T-helper 2 cell treated with Interferon-gamma antibody and Interleukin-4, amounts not matched to agents 5 μg/mL and 100 μg/mL, for 36 hours (primary cell): ENCODE measurements around the gene GPC6.
"Not testable (repeated sequence)": the region's sequence is repeated elsewhere in the genome, so short reads cannot be mapped to it uniquely, and the experiment has no call there.

ENCODE experiments used
- DNase-seq: peaks from one replicate; pipeline ENCODE4 v3.0.0; 2021; ENCODE audit warnings: low spot score
- H3K27ac Mint-ChIP-seq: one replicate; pipeline ENCODE4 v1.8.0; 2021; ENCODE audit warnings: mild to moderate bottlenecking, mixed read lengths
- H3K27me3 Mint-ChIP-seq: one replicate; pipeline ENCODE4 v1.8.0; 2021; ENCODE audit warnings: low read depth, mixed read lengths
- H3K36me3 Mint-ChIP-seq: one replicate; pipeline ENCODE4 v1.8.0; 2021; ENCODE audit warnings: low read depth, mixed read lengths
- H3K4me1 Mint-ChIP-seq: one replicate; pipeline ENCODE4 v1.8.0; 2021; ENCODE audit warnings: low read depth, mixed read lengths
- H3K4me3 Mint-ChIP-seq: one replicate; pipeline ENCODE4 v1.8.0; 2022; ENCODE audit warnings: mild to moderate bottlenecking, moderate library complexity, mixed read lengths
- H3K9me3 Mint-ChIP-seq: one replicate; pipeline ENCODE4 v1.8.0; 2021; ENCODE audit warnings: mixed read lengths

Gene GPC6

DNA sequence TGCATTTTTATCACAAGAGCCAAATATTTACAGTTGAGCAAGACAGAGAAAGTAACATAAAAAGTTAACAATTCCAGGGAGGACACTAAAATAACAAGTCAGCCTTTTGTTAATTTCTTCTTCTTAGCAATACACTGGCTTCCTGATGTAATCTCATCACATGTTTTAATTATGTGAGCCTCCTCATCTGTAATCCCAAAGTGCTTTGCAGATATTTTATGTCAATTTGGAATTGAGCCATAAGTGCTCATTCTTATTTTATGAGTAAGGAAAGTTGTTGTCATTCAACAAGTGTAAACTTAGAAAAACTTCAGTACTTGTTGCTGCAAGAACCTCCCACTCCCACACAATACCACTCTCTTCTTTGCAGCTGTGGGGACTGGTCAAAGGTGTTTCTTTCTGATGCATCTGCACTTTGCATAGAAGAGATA is 223.6 kb downstream of the GPC6 start:
- H3K27ac Mint-ChIP-seq, result no peak overlapping the region
- no peak for DNase-seq
- H3K4me1 Mint-ChIP-seq, result no peaks in the 10 kb centered on the region
- no peaks in the 10 kb centered on the region for H3K9me3 Mint-ChIP-seq
- no peaks in the 10 kb centered on the region for H3K27me3 Mint-ChIP-seq
- H3K4me3 Mint-ChIP-seq, result no peak overlapping the region
- no peaks in the 10 kb centered on the region for H3K36me3 Mint-ChIP-seq

DNA sequence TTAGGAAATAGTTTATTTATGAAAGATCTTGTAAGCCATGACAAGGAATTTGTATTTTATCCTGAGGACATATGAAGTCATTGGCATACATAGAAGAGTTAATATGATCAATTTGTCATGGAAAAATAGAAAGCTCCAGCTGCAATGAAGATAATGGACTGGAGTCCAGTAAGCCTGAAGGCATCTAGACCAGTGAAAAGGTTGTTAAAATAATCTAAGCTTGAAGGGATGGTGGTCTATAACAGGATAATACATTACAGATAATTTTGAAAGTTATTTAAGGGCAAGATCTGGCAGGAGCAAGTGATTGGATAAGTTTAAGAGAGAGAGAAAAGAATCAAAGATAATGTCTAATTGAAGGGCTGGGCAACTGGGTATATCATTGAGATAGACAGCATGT is 224.2 kb downstream of the GPC6 start:
- Mint-ChIP-seq H3K4me3 (no peak overlapping the region), H3K9me3 (no peaks in the 10 kb centered on the region), H3K36me3 (no peaks in the 10 kb centered on the region), H3K4me1 (no peaks in the 10 kb centered on the region), H3K27ac (no peak overlapping the region), H3K27me3 (no peaks in the 10 kb centered on the region)
- no peak for DNase-seq

DNA sequence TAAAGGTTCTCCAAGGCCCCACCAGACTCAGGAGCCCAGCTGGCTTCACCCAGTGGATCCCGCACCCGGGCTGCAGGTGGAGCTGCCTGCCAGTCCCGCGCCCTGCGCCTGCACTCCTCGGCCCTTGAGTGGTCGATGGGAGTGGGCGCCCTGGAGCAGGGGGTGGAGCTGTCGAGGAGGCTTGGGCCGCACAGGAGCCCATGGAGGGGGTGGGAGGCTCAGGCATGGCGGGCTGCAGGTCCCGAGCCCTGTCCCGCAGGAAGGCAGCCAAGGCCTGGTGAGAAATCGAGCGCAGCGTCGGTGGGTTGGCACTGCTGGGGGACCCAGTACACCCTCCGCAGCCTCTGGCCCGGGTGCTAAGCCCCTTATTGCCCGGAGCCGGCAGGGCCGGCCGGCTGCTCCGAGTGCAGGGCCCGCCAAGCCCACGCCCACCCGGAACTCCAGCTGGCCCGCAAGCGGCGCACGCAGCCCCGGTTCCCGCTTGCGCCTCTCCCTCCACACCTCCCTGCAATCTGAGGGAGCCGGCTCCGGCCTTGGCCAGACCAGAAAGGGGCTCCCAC is 228.1 kb downstream of the GPC6 start:
- H3K36me3 Mint-ChIP-seq, result not testable (repeated sequence)

DNA sequence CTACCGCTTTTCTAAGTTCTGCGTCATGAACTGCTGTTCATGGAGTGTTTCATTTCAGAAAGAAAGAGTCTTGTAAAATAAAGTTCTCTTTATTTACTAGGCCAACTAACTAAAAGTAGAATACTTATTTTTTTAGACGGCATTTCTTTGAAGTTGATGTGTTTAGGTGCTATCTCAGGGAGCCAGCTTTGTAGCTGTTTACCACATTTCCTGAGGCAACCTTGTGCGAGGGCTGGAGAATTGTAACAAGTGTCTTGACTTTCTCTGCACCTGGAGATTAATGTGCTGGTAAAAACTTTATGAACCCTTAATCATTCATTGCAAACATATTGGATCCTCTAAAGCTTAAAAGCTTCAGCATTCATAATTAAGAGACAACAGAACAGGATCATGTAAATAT is 229.3 kb downstream of the GPC6 start:
- Mint-ChIP-seq H3K27me3 (no peaks in the 10 kb centered on the region), H3K4me1 (no peaks in the 10 kb centered on the region), H3K4me3 (no peak overlapping the region), H3K9me3 (peaks cover 4% of the 10 kb centered on the region), H3K27ac (no peak overlapping the region), H3K36me3 (no peaks in the 10 kb centered on the region)
- no peak for DNase-seq

More for the DNA sequence above, 228.1 kb downstream of the GPC6 start:
- H3K4me1 Mint-ChIP-seq, DNase-seq, H3K27me3 Mint-ChIP-seq, H3K27ac Mint-ChIP-seq, H3K9me3 Mint-ChIP-seq, H3K4me3 Mint-ChIP-seq: not testable (repeated sequence)

- Mint-ChIP-seq H3K36me3 (no peaks in the 10 kb centered on the region), H3K4me1 (no peaks in the 10 kb centered on the region), H3K4me3 (no peak overlapping the region), H3K27ac (no peak overlapping the region), H3K9me3 (peaks cover 14% of the 10 kb centered on the region), H3K27me3 (no peaks in the 10 kb centered on the region)
- DNase-seq, result no peak
Measured at GRCh38 chr13:93460005-93460404, 233.4 kb downstream of the GPC6 start.

DNA sequence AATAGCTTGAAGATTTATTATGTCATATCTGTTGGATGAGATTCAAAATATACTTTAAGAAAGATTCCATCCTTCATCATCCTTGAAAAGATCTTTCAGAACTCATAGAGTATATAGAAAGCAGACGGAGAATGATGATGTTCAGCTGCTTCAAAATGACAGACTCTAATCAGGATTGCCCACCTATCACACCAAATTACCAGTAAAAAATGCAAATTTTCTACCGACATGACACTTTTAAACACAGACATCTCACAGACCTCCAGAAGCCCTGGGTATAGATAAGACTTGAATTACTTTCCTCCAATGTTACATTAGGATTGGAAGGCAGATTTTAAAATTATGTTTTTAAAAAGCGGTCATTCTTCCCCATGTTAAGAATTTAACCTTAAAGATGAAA is 235.5 kb downstream of the GPC6 start:
- Mint-ChIP-seq H3K9me3 (peaks cover 12% of the 10 kb centered on the region), H3K36me3 (no peaks in the 10 kb centered on the region), H3K27ac (no peak overlapping the region), H3K4me1 (no peaks in the 10 kb centered on the region), H3K27me3 (no peaks in the 10 kb centered on the region), H3K4me3 (no peak overlapping the region)
- no peak for DNase-seq

GRCh38 chr13:93466502-93467036 is 240.0 kb downstream of the GPC6 start:
- H3K27me3 Mint-ChIP-seq, result no peaks in the 10 kb centered on the region
- H3K27ac Mint-ChIP-seq, result no peak overlapping the region
- H3K4me1 Mint-ChIP-seq, result no peaks in the 10 kb centered on the region
- H3K4me3 Mint-ChIP-seq, result no peak overlapping the region
- no peak for DNase-seq
- no peaks in the 10 kb centered on the region for H3K36me3 Mint-ChIP-seq
- H3K9me3 Mint-ChIP-seq, result peaks cover 19% of the 10 kb centered on the region

- H3K9me3 Mint-ChIP-seq, result peaks cover 20% of the 10 kb centered on the region
- no peaks in the 10 kb centered on the region for H3K36me3 Mint-ChIP-seq
- DNase-seq, result no peak
- no peak overlapping the region for H3K4me3 Mint-ChIP-seq
- no peak overlapping the region for H3K27ac Mint-ChIP-seq
- H3K4me1 Mint-ChIP-seq, result no peaks in the 10 kb centered on the region
- H3K27me3 Mint-ChIP-seq, result no peaks in the 10 kb centered on the region
Measured at GRCh38 chr13:93467175-93467574, 240.6 kb downstream of the GPC6 start.

- H3K4me3 Mint-ChIP-seq, result no peak overlapping the region
- H3K4me1 Mint-ChIP-seq, result no peaks in the 10 kb centered on the region
- no peak overlapping the region for H3K27ac Mint-ChIP-seq
- no peaks in the 10 kb centered on the region for H3K36me3 Mint-ChIP-seq
- peaks cover 20% of the 10 kb centered on the region for H3K9me3 Mint-ChIP-seq
- DNase-seq, result no peak
- H3K27me3 Mint-ChIP-seq, result no peaks in the 10 kb centered on the region
Measured at GRCh38 chr13:93468433-93468832, 241.8 kb downstream of the GPC6 start.

DNA sequence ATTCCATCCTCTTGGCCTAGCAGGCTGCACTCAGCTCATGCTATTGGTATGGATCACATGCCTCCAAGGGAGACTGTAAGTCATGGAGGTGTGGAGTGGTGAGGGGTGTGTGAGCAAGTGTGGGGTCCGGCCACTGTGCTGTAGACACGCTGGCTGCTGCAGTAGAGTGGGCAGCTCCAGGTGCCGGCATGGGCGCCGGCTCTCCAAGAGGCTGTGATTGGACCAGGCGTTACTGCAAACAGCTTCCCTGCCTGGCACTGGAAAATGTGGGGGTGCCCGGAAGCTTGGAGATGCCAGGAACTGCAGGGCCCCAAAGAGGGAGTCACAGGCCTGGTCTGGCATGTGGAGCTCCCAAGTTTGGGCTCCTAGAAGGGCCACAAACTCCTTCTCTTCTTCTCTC is 245.7 kb downstream of the GPC6 start:
- no peaks in the 10 kb centered on the region for H3K27me3 Mint-ChIP-seq
- peaks cover 13% of the 10 kb centered on the region for H3K9me3 Mint-ChIP-seq
- H3K27ac Mint-ChIP-seq, result no peak overlapping the region
- no peak overlapping the region for H3K4me3 Mint-ChIP-seq
- H3K4me1 Mint-ChIP-seq, result no peaks in the 10 kb centered on the region
- DNase-seq, result no peak
- H3K36me3 Mint-ChIP-seq, result no peaks in the 10 kb centered on the region

GRCh38 chr13:93472814-93473296 is 246.2 kb downstream of the GPC6 start:
- DNase-seq, result no peak
- Mint-ChIP-seq H3K4me3 (no peak overlapping the region), H3K4me1 (no peaks in the 10 kb centered on the region), H3K27me3 (no peaks in the 10 kb centered on the region), H3K9me3 (peaks cover 13% of the 10 kb centered on the region), H3K36me3 (no peaks in the 10 kb centered on the region), H3K27ac (no peak overlapping the region)

DNA sequence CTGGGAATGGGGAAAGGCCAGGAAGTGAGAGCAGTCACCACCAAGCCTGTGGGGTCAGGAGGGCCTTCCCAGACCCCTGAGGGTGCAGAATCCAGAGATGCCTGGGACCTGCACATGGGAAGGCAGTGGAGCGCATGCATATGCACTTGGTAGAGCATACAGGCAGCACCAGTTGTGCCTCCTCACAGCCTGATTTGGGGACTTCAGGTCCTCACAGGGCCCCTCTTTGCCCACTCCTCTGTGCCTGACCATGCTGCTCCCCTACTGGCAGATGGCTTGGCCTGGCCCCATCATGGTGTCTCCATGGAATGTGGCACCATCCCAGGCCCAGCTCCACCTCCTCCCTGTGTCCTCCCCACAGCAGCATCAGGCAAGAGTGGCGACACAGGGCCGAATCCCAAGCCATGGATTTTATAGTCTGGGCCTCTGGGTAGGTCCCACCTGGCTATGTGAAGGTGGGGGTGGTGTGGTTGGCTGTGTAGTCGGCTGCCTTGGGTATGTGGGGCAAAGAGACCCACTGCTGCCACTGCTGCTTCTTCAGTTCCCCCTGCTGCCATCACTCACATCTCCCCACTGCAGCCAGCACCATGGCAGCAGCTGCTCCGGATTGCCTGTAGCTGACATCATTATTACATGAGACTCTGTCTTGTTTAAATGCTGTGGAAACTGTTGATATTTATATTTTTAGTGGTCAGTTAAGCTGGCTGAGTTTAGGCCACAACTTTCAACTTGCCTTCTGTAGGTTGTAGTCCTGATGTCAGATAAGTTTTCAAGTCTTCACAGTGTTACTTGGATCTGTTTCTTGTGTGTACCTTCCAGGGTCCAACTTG is 247.0 kb downstream of the GPC6 start:
- Mint-ChIP-seq H3K4me1 (no peaks in the 10 kb centered on the region), H3K36me3 (no peaks in the 10 kb centered on the region), H3K9me3 (peaks cover 13% of the 10 kb centered on the region), H3K4me3 (no peak overlapping the region), H3K27me3 (no peaks in the 10 kb centered on the region), H3K27ac (no peak overlapping the region)
- DNase-seq, result no peak

- H3K4me1 Mint-ChIP-seq, result no peaks in the 10 kb centered on the region
- no peak for DNase-seq
- no peak overlapping the region for H3K27ac Mint-ChIP-seq
- no peaks in the 10 kb centered on the region for H3K36me3 Mint-ChIP-seq
- H3K4me3 Mint-ChIP-seq, result no peak overlapping the region
- no peaks in the 10 kb centered on the region for H3K27me3 Mint-ChIP-seq
- H3K9me3 Mint-ChIP-seq, result peaks cover 6% of the 10 kb centered on the region
Measured at GRCh38 chr13:93476175-93476574, 249.6 kb downstream of the GPC6 start.

GRCh38 chr13:93477238-93477637 is 250.6 kb downstream of the GPC6 start:
- Mint-ChIP-seq H3K27me3 (no peaks in the 10 kb centered on the region), H3K27ac (no peak overlapping the region), H3K36me3 (no peaks in the 10 kb centered on the region), H3K4me3 (no peak overlapping the region), H3K9me3 (peaks cover under 1% of the 10 kb centered on the region), H3K4me1 (no peaks in the 10 kb centered on the region)
- DNase-seq, result no peak
